Central memory CD4-positive, alpha-beta T cell (primary cell): Measurements from ENCODE around the gene PLA2G4E.

ENCODE experiments used
- DNase-seq: peaks from one replicate; pipeline ENCODE4 v3.0.0; 2022

PLA2G4E gene

DNA sequence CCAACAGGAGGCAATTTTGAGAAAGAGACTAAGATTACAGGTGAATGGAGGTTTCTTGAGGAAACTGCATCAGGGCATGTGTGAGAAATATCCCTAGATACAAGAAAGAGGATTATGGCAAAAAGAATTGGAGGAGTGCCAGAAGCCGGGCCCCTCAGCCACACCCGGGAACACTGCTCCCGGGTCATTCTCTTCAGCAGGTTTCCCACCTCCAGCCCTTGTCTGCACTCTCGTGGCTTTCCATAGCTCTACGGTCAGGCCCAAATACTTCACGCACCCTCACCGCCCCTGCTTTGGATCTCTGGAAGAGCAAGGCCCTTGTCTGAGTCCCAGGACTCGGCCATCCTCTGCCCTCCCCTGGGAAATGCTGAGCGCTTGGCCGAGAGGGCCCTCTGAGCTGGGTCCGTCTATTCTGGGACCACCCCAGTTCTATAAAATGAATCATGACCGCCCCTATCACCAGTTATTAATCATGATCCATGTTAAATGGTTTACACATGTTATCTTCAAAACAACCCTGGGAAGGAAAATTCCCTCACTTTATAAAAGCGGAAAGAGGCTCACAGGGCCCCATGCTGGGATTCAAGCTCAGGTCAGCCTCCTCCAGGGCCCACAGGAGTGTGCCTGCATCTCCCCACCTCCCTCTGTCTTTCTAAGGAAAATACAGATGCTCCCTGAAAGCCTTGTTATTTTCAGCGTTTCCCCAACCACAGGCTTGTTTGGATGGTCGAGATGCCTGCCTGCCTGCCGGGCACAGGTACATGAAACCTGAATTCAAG lies 88.1 kb downstream of the PLA2G4E start:
- no peak for DNase-seq

- no peak for DNase-seq
Observed at GRCh38 chr15:41932101-41932500, 88.7 kb downstream of the PLA2G4E start.
